Forelimb muscle (tissue), 1 donor: ENCODE measurements around the gene MAVS. TPM values are rescaled to one million over a fixed set of nuclear protein-coding genes. Genes with fewer than 3 reads are reported as not detected.
"Not testable (repeated sequence)": the region's sequence is repeated elsewhere in the genome, so short reads cannot be mapped to it uniquely, and the experiment has no call there.

Experiments
- DNase-seq: peaks from one replicate; pipeline ENCODE4 v3.0.0-alpha.2; 2013; ENCODE audit warnings: low read depth
- polyA plus RNA-seq: library from polyadenylated mRNA; unstranded; fragments of 120-200 nt; gene quantifications from one replicate; pipeline ENCODE4 v1.2.1, GENCODE V29; 2013; ENCODE audit not compliant: insufficient read length

Gene MAVS
- polyA plus RNA-seq, 1 donor = 22.8 TPM

GRCh38 chr20:3847429-3847940 is 851 bp downstream of the MAVS start:
- DNase-seq = no peak

DNA sequence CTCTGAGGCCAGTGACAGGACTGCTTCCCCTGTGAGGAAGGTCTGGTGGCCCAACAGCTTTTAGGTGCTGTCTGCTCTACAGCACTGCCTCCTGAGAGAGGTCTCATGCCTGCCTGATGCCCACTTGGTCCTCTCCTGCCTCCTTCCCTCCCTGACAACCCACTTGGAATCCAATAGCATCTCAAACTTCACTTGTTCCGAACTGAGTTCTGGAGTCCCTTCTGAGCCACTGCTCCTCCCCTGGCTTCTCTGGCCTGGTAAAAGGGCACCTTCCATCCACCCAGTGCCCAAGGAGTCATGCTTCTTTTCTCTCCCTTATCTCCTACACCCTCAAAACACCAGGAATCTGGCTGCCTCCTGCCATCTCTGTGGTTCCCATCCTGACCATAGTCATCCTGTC is 1.9 kb downstream of the MAVS start:
- no peak for DNase-seq

DNA sequence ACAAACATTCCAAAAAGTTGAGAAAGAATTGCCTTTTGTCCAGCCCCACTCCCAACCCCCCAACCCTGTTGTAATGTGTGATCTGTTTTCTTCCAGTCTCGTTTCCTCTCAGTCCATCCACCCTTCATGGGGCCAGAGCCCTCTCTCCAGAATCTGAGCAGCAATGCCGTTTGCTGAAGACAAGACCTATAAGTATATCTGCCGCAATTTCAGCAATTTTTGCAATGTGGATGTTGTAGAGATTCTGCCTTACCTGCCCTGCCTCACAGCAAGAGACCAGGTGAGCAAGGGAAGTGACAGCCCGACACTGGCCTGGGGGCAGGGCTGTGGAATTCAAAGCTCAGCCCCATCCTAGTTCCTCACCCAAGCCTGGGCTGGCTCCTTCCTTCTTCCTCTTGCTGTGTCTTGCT is 7.8 kb downstream of the MAVS start:
- no peak for DNase-seq

- no peak for DNase-seq
Measured at GRCh38 chr20:3857405-3857804, 10.8 kb downstream of the MAVS start.

DNA sequence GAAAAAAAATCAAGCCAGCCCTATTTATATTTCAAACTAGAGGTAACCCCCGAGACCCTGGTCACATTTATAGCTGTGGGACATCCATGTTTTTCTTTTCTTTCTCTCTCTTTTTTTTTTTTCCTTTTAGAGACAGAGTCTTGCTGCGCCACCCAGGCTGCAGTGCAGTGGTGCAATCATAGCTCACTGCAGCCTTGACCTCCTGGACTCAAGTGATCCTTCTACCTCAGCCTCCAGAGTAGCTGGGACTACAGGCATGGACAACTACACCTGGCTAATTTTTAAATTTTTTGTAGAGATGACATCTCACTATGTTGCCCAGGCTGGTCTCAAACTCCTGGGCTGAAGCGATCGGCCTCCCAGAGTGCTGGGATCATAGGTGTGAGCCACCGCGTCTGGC is 12.1 kb downstream of the MAVS start:
- no peak for DNase-seq

- no peak for DNase-seq
Measured at GRCh38 chr20:3861191-3861590, 14.6 kb downstream of the MAVS start.

DNA sequence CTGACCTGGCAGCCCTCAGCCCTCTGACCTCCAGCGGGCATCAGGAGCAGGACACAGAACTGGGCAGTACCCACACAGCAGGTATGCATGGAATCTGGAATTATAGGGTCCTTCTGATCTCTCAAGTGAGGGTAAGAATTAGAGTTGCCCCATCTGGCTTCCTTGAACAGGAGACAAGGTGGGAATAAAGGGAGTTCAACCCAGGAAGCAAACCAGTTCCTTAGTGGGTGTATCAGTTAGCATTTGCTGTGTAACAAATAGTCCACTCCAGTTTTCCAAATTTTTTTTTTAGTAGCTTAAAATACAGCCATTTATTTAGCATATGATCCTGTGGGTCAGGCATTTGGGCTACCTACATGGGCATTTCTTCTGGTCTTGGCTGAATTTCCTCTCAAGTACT is 15.7 kb downstream of the MAVS start:
- DNase-seq = no peak

GRCh38 chr20:3863317-3863716 is 16.7 kb downstream of the MAVS start:
- DNase-seq = no peak

GRCh38 chr20:3864518-3864917 is 17.9 kb downstream of the MAVS start:
- DNase-seq = no peak

- no peak for DNase-seq
Measured at GRCh38 chr20:3865152-3865886, 18.7 kb downstream of the MAVS start.

DNA sequence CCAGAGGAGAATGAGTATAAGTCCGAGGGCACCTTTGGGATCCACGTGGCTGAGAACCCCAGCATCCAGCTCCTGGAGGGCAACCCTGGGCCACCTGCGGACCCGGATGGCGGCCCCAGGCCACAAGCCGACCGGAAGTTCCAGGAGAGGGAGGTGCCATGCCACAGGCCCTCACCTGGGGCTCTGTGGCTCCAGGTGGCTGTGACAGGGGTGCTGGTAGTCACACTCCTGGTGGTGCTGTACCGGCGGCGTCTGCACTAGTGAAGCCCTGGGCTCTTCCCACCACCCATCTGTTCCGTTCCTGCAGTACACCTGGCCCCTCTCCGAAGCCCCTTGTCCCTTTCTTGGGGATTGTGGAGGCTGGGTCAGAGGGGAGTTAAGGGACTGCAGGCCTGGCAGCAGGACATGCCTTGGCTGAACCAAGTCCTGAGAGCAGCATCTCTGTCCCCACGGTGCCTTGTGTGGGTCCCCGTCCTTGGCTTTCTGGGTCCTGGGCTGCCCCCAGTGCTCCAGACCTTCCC is 19.3 kb downstream of the MAVS start:
- no peak for DNase-seq

- no peak for DNase-seq
Measured at GRCh38 chr20:3866464-3866863, 19.8 kb downstream of the MAVS start.

DNA sequence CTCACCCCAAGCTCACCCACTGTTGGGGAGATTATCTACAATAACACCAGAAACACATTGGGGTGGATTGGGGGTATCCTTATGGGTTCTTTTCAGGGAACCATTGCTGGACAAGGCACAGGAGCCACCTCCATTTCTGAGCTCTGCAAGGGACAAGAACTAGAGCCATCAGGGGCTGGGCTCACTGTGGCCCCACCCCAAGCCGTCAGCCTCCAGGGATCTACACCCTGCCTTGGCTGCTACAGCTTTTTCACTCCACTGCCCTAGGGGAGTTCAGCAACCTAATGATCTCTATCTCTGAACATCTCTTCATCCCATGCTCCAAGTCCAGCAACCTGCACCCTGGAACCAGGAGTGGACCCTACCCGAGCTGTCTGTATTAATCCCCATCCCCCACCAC is 21.2 kb downstream of the MAVS start:
- DNase-seq = no peak

GRCh38 chr20:3869839-3870634 is 23.4 kb downstream of the MAVS start:
- DNase-seq = no peak

GRCh38 chr20:3871550-3872265 is 25.1 kb downstream of the MAVS start:
- DNase-seq = no peak

DNA sequence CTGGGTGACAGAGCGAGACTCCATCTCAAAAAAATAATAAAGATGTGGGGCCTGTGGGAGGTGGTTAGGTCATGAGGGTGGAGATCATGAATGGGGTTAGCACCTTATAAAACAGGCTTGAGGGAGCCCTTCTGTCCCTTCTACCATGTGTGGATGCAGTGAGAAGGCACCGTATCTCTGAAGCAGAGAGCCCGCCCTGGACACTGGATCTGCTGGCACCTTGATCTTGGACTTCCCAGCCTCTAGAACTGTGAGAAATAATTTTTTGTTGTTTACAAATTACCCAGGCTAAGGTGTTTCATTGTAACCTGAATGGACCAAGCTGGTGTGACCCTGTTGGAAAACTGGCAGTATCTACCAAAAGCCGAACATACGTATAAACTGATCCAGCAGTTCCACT is 26.9 kb downstream of the MAVS start:
- no peak for DNase-seq

DNA sequence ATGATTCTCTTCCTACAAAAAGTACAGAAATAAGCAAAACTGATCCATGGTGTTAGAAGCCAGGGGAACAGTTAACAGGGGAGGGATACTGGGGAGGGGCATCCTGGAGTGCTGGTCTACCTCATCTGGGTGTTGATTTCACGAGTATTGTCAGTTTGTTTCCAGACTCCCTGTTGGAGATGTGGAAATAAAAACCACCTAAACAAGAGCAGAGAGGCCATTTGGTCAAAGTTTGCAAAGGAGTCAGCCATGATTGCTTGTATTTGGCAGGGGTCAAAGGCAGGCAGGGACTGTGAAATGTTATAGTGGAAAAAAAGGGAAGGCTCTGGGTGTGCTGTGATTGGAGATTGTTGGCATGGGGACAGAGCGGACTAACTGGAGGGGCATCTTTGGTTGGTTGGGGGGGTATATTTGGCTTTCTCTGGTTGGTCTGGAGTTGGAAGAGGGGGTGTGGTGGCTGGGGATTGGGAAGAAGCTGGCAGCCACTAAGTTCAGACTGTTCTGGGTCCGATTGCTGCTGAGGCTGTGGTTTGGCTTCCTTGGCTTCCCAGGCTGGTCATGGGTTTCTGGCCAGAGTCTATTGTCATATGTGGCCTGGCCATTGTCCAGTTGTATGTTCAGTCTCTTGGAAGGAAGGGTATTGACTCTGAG is 27.7 kb downstream of the MAVS start:
- no peak for DNase-seq

GRCh38 chr20:3875378-3875974 is 28.8 kb downstream of the MAVS start:
- DNase-seq = no peak

- no peak for DNase-seq
Measured at GRCh38 chr20:3876000-3876399, 29.4 kb downstream of the MAVS start.

- no peak for DNase-seq
Measured at GRCh38 chr20:3876676-3877075, 30.0 kb downstream of the MAVS start.

DNA sequence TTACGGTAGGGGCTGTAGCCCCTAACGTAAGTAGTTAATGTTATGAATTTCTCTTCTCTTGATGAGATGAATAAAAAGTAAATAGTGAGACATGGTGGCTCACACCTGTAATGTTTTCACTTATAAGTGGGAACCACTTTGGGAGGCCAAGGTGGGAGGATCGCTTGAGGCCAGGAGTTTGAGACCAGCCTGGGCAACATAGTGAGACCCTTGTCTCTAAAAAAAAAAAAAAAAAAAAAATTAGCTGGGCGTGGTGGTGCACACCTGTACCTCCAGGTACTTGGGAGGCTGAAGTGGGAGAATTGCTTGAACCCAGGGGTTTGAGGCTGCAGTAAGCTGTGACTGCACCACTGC is 32.3 kb downstream of the MAVS start:
- DNase-seq = not testable (repeated sequence)
